NCI-H526 (cell line): ENCODE measurements around the gene NUTM2D.
"Not testable (repeated sequence)": the region's sequence is repeated elsewhere in the genome, so short reads cannot be mapped to it uniquely, and the experiment has no call there.

ENCODE experiments used
- DNase-seq, 2 experiments: peaks; one replicate each; lab custom pipeline; 2025; lab: John Stamatoyannopoulos, UW

The NUTM2D gene

GRCh38 chr10:87379115-87379514 is 21.6 kb downstream of the NUTM2D start:
- DNase-seq = not testable (repeated sequence)

- DNase-seq = not testable (repeated sequence)
Measured at GRCh38 chr10:87383149-87383857, 25.8 kb downstream of the NUTM2D start.

- DNase-seq = not testable (repeated sequence)
Measured at GRCh38 chr10:87384283-87384682, 26.7 kb downstream of the NUTM2D start.

- DNase-seq = not testable (repeated sequence)
Measured at GRCh38 chr10:87385762-87386360, 28.3 kb downstream of the NUTM2D start.

- not testable (repeated sequence) for DNase-seq
Measured at GRCh38 chr10:87391360-87391759, 33.8 kb downstream of the NUTM2D start.

- not testable (repeated sequence) for DNase-seq
Measured at GRCh38 chr10:87396206-87396605, 38.7 kb downstream of the NUTM2D start.

- DNase-seq = not testable (repeated sequence)
Measured at GRCh38 chr10:87398436-87398835, 40.9 kb downstream of the NUTM2D start.

- DNase-seq = not testable (repeated sequence)
Measured at GRCh38 chr10:87407516-87408467, 50.2 kb downstream of the NUTM2D start.

GRCh38 chr10:87413921-87414320 is 56.4 kb downstream of the NUTM2D start:
- not testable (repeated sequence) for DNase-seq
